ENCODE data around the gene EGLN3.

- TF ChIP-seq USF2 (IDR thresholded peaks at IDR 0.05), result no peak
- TF ChIP-seq, protein P1, sequence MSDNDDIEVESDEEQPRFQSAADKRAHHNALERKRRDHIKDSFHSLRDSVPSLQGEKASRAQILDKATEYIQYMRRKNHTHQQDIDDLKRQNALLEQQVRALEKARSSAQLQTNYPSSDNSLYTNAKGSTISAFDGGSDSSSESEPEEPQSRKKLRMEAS (IDR thresholded peaks at IDR 0.05), result no peak
- no peak for TF ChIP-seq RNF2 (IDR thresholded peaks at IDR 0.05; ENCODE audit: borderline replicate concordance, low read depth)
Measured at GRCh38 chr14:33932576-33933345, 18.1 kb downstream of the EGLN3 start.

All from A549 (cell line).